GM23248 (cell line): ENCODE results near the gene TBC1D24. TPM values are rescaled to one million over a fixed set of nuclear protein-coding genes. Genes with fewer than 3 reads are reported as not detected.
A peak's percentile ranks its signal among the peaks of the same experiment; 100 is the strongest.

Experiments
- DNase-seq: peaks from one replicate; pipeline ENCODE4 v3.0.0-alpha.2; 2015
- H2AFZ ChIP-seq: fragments of 200-600 bp; sonication (generic); 2 replicates; pipeline ENCODE4 v1.6.1; 2016; ENCODE audit warnings: antibody characterized with exemption
- H3F3A ChIP-seq: fragments of 200-600 bp; sonication (generic); 2 replicates; pipeline ENCODE4 v1.6.1; 2016; ENCODE audit warnings: mild to moderate bottlenecking, antibody characterized with exemption, mixed run types; ENCODE audit not compliant: insufficient read depth
- H3K27ac ChIP-seq: fragments of 200-600 bp; sonication (generic); 2 replicates; pipeline ENCODE4 v1.5.1; 2016; ENCODE audit warnings: mild to moderate bottlenecking
- H3K27me3 ChIP-seq: fragments of 200-600 bp; sonication (generic); replicated peaks from 2 replicates; pipeline ENCODE4 v1.6.1; 2016; ENCODE audit warnings: mild to moderate bottlenecking; ENCODE audit not compliant: insufficient read depth
- H3K36me3 ChIP-seq: fragments of 200-600 bp; sonication (generic); 2 replicates; pipeline ENCODE4 v1.6.1; 2016; ENCODE audit warnings: low read depth, mild to moderate bottlenecking
- H3K4me1 ChIP-seq: fragments of 200-600 bp; sonication (generic); 2 replicates; pipeline ENCODE4 v1.6.1; 2016; ENCODE audit warnings: mild to moderate bottlenecking; ENCODE audit not compliant: insufficient read depth
- H3K4me2 ChIP-seq: fragments of 200-600 bp; sonication (generic); one replicate; pipeline ENCODE4 v1.6.1; 2016; ENCODE audit warnings: mild to moderate bottlenecking; ENCODE audit not compliant: unreplicated experiment
- H3K4me3 ChIP-seq: fragments of 200-600 bp; sonication (generic); 2 replicates; pipeline ENCODE4 v1.5.1; 2016; ENCODE audit warnings: mild to moderate bottlenecking
- H3K79me2 ChIP-seq: fragments of 200-600 bp; sonication (generic); 2 replicates; pipeline ENCODE4 v1.6.1; 2016; ENCODE audit warnings: mild to moderate bottlenecking; ENCODE audit not compliant: insufficient read depth
- H3K9ac ChIP-seq: fragments of 200-600 bp; sonication (generic); 2 replicates; pipeline ENCODE4 v1.6.1; 2016; ENCODE audit warnings: mild to moderate bottlenecking
- H3K9me2 ChIP-seq: fragments of 200-600 bp; sonication (generic); 2 replicates; pipeline ENCODE4 v1.6.1; 2016; ENCODE audit warnings: mixed run types, mild to moderate bottlenecking, moderate library complexity; ENCODE audit not compliant: insufficient read depth
- H3K9me3 ChIP-seq: fragments of 200-600 bp; sonication (generic); one replicate; pipeline ENCODE4 v1.6.1; 2017; ENCODE audit warnings: low read depth
- H4K20me1 ChIP-seq: fragments of 200-600 bp; sonication (generic); 2 replicates; pipeline ENCODE4 v1.6.0; 2016; ENCODE audit not compliant: insufficient read depth
- EZH2 ChIP-seq: fragments of 200-600 bp; sonication (generic); IDR thresholded peaks from 2 replicates; pipeline ENCODE4 v1.6.1; 2018; ENCODE audit warnings: antibody characterized with exemption, mild to moderate bottlenecking; ENCODE audit not compliant: insufficient read depth, poor library complexity, severe bottlenecking
- EZH2phosphoT487 ChIP-seq: fragments of 200-600 bp; sonication (generic); IDR thresholded peaks from 2 replicates; pipeline ENCODE4 v1.6.1; 2018; ENCODE audit warnings: antibody characterized with exemption, moderate library complexity, mild to moderate bottlenecking, low read depth; ENCODE audit not compliant: insufficient read depth
- WGBS, 2 experiments: methylation state at CpG; one replicate each; pipeline ENCODE4 v1.1.6; 2015 to 2017; ENCODE audit warnings: low lambda C conversion rate in 2 of 2, low coverage in 1 of 2; ENCODE audit errors: missing lambda C conversion rate in 2 of 2; 5-methylcytosine and 5-hydroxymethylcytosine counted together
- in situ Hi-C: fragments of 300-500 bp; cut with MboI; formaldehyde crosslinking; loops from 2 replicates; pipeline ENCODE4 v1.15.0; 2020
- polyA plus RNA-seq: library from polyadenylated mRNA; unstranded; fragments of >200 nt; fragmentation: Nextera tagmentation; extraction: Ambion mirVana; gene quantifications from 2 replicates; pipeline ENCODE4 v1.2.1, GENCODE V29; 2016
- total RNA-seq: library from RNA; depleted of rRNA; stranded (reverse); fragments of >200 nt; shearing (Covaris generic); gene quantifications from 2 replicates; pipeline ENCODE4 v1.2.3, GENCODE V29; 2014

The TBC1D24 gene
- total and polyA plus RNA-seq, 2 experiments from 2014 or later: 10.1 to 18.7 TPM

DNA sequence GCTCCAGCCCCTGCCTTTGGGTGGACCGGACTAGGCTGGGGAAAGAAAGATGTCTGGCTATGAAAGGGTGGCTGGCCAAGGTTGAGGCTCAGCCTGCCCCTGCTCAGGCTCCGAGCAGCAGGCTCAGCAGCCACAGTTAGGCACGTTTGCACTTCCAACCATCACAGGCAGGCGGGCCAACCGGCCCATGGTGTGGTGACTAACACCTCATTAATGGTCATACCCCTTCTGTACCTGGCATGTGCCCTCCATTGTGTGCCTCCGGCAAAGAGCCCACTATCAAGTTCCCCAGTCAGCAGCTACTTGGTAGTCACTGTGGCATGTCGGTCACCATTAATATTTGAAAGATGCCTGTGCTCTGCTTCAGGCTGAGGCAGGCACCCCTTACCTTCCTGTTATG lies 6.7 kb downstream of the TBC1D24 start:
- Histone ChIP-seq H3K4me1 (peaks cover 18% of the 10 kb centered on the region), H4K20me1 (no peaks in the 10 kb centered on the region), H3K4me2 (no peak overlapping the region), H3K9me2 (no peaks in the 10 kb centered on the region), H3K9me3 (no peaks in the 10 kb centered on the region), H3K27me3 (no peaks in the 10 kb centered on the region), H3K36me3 (no peaks in the 10 kb centered on the region), H3F3A (peaks cover 10% of the 10 kb centered on the region; the same call in 1 of the 2 replicates), H3K79me2 (peaks cover 61% of the 10 kb centered on the region), H3K27ac (no peak overlapping the region), H3K9ac (peak overlapping the region; percentile 86; the same call in 1 of the 2 replicates), H3K4me3 (no peak overlapping the region), H2AFZ (no peak overlapping the region)
- no peak for DNase-seq
- TF ChIP-seq EZH2: no peak
- TF ChIP-seq EZH2phosphoT487: no peak
- in situ Hi-C loops: no loop called here
- 69 to 80% methylated on average over 7 of the region's 7 CpGs for WGBS, 2 experiments

DNA sequence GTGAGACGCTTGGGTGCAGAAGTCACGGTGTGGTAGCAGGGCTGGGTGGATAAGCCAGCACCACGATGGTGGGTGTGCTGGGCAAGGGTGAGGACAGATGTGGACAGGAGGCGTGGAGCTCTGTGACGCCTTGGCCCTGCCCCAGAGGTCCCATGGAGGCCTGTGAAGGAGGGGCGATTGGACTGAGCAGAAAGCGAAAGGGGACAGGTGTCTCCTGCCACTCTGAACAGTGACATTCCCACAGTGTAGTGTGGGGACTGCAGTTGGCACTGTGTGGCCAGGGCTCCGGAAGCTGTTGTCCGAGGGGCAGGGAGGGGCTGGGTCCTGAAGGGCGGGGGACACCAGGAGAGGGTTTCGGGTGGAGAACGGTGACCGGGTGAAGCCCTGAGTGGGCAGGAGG lies 7.3 kb downstream of the TBC1D24 start:
- Histone ChIP-seq H3K9ac (peak overlapping the region; percentile 86), H3K27me3 (no peaks in the 10 kb centered on the region), H3F3A (peaks cover 10% of the 10 kb centered on the region; the same call in 1 of the 2 replicates), H3K9me3 (no peaks in the 10 kb centered on the region), H3K4me3 (peak overlapping the region; percentile 57; the same call in 1 of the 2 replicates), H4K20me1 (no peaks in the 10 kb centered on the region), H3K4me1 (peaks cover 18% of the 10 kb centered on the region), H3K4me2 (peak overlapping the region; percentile 57), H3K79me2 (peaks cover 63% of the 10 kb centered on the region), H3K36me3 (no peaks in the 10 kb centered on the region), H3K27ac (peak overlapping the region; percentile 86), H2AFZ (peak overlapping the region; percentile 72), H3K9me2 (no peaks in the 10 kb centered on the region)
- DNase-seq: no peak
- no peak for TF ChIP-seq EZH2
- TF ChIP-seq EZH2phosphoT487: no peak
- 44 to 48% methylated on average over 12 to 13 of the region's 13 CpGs for WGBS, 2 experiments
- in situ Hi-C loops: no loop called here

DNA sequence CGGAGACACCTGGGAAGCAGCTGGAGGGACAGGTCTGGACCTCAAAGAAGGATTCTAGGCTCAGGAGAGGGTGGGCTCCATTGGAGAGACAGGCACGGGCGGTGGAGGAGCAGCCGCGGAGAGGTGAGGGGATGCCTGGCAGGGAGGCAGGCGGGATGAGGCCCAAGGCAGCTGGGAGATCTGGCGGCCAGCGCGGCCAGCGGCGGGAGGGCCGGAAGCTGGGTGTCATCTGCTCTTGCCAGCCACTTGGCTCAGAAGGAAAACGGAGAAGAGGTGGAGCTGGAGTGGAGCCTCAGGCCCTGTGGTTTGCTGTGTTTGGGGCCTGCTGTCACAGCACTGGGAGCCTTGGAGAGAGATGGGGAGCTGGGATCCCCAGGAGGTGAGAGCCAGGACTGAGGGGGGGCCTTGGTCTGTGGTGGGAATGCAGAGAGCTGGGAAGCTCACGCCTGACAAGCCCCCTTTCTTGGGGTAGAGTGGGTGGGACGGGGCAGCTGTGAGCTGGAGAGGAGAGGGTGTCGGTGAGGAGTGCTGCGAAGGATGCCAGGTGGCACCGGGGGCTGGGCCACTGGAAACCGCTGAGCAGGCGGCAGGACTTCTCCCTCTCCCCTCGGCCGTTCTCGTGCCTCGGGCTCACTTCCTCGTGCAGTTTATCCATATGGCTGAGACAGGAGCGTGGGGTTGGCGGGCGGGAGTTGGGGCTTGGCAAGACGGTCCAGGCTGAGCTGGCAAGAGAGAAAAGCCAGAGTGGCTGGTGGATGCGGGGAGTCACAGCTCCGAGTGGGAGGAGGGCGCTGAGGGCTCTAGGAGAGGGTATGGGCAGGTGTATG lies 8.0 kb downstream of the TBC1D24 start:
- peak overlapping the region; percentile 86 for H3K27ac ChIP-seq
- peaks cover 63% of the 10 kb centered on the region for H3K79me2 ChIP-seq
- 9% methylated on average over 24 to 32 of the region's 32 CpGs for WGBS, 2 experiments
- no peaks in the 10 kb centered on the region for H3K9me2 ChIP-seq
- H3F3A ChIP-seq: peaks cover 10% of the 10 kb centered on the region; the same call in 1 of the 2 replicates
- peaks cover 18% of the 10 kb centered on the region for H3K4me1 ChIP-seq
- peak overlapping the region; percentile 86 for H3K9ac ChIP-seq
- TF ChIP-seq EZH2 (no peak), EZH2phosphoT487 (no peak)
- DNase-seq: peak; percentile 92
- no peaks in the 10 kb centered on the region for H3K9me3 ChIP-seq
- peak overlapping the region; percentile 57 for H3K4me2 ChIP-seq
- H3K4me3 ChIP-seq: peak overlapping the region; percentile 57
- no peaks in the 10 kb centered on the region for H3K27me3 ChIP-seq
- in situ Hi-C loops: no loop called here
- H3K36me3 ChIP-seq: no peaks in the 10 kb centered on the region
- H2AFZ ChIP-seq: peak overlapping the region; percentile 72
- no peaks in the 10 kb centered on the region for H4K20me1 ChIP-seq

DNA sequence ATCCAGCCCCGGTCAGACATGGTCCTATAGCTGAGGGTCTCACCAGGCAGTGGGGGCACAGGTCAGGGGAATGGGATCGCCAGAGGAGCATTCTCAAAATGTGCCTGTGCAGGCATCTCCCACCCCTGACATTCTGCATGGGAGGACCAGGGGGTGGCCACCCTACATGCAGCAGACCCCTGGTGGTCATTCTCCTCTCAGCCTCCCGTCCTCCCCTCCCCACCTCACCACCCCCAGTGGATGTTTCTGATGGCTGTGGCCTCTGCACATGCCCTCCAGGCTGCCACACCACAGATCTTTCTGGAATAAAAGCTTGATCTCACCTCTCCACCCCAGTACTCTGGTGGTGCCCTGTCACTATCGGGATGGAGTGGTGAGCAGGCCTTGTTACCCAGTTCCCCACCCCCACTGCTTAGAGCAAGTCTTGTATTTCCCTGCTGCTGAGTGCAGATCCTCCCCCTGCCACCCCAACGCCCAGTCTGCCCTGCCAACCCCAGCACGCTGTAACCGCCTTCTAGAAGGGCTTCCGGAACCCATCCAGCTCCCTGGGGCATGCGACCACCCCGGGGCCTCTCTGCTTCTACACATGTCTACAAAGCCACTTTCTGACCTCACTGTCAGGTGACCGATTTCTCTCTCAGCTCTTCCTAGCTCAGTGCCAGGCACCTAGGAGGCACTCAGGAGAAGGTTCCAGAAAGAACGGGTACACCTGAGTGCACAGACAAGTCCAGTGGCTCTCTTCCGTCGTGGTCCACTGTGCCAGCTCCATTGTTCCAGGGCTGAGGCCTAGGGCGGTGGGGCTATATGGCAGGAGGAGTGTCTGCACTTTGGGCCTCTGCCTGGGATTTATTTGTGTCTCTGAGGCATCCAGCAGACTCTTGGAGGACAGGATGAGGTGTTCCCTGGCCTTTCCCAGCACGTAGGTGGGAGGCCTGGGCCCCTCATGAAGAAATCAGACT lies 9.3 kb downstream of the TBC1D24 start:
- H4K20me1 ChIP-seq: no peaks in the 10 kb centered on the region
- H3K79me2 ChIP-seq: peaks cover 60% of the 10 kb centered on the region
- no peaks in the 10 kb centered on the region for H3K36me3 ChIP-seq
- TF ChIP-seq EZH2phosphoT487 (no peak), EZH2 (no peak)
- peak overlapping the region; percentile 86 for H3K9ac ChIP-seq
- WGBS, 2 experiments: 78 to 81% methylated on average over 16 of the region's 16 CpGs
- H3K9me3 ChIP-seq: no peaks in the 10 kb centered on the region
- H3K27ac ChIP-seq: no peak overlapping the region
- DNase-seq: no peak
- H3K27me3 ChIP-seq: no peaks in the 10 kb centered on the region
- peak overlapping the region; percentile 57; the same call in 1 of the 2 replicates for H3K4me3 ChIP-seq
- H3K9me2 ChIP-seq: no peaks in the 10 kb centered on the region
- peaks cover 18% of the 10 kb centered on the region for H3K4me1 ChIP-seq
- H3K4me2 ChIP-seq: peak overlapping the region; percentile 57
- in situ Hi-C loops: no loop called here
- H2AFZ ChIP-seq: no peak overlapping the region; the same call in 1 of the 2 replicates
- peaks cover 10% of the 10 kb centered on the region; the same call in 1 of the 2 replicates for H3F3A ChIP-seq
